Measurements from ENCODE around the gene USP34.
"Not testable (repeated sequence)": the region's sequence is repeated elsewhere in the genome, so short reads cannot be mapped to it uniquely, and the experiment has no call there.

Gene USP34

GRCh38 chr2:61420991-61421544, 49.8 kb downstream of the USP34 start:
- no peak for DNase-seq

- no peak for DNase-seq
Observed at GRCh38 chr2:61419570-61419969, 51.3 kb downstream of the USP34 start.

- no peak for DNase-seq
Observed at GRCh38 chr2:61419129-61419528, 51.8 kb downstream of the USP34 start.

GRCh38 chr2:61416871-61417645, 53.8 kb downstream of the USP34 start:
- DNase-seq = no peak

DNA sequence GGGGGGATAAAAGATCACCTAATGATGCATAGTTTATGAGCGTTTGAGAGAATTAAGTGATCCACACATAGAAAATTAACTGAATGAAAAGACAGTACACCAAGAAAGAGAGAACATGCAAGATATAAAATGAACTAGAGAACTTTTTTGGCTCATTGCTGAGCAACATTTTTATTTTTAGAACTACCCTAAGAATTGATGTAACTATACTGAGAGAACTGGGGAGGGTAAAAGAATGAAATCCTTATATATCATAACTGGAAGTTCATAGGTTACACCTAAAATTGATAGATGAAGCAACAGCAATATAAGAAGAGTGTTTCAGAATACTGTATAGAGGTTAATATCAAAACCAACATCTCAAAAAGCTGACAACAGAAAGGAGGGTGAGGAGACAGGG, 55.6 kb downstream of the USP34 start:
- DNase-seq = no peak

DNA sequence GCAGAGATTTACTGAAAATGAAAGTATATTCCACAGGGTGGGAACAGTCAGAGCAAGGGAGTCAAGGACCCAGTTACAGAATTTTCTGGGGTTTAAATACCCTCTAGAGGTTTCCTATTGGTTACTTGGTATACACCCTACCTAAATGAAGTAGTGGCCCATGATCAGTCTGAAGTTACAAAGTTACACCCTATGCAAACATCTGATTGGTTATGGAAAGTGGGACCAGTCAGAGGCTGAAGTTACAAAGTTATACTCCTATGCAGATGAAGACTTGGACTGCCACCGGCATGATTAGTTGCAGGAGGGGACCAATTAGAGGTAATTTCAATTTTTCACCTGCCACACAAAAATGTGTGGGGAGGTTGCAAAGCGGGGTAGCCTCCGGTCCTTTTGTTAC, 56.2 kb downstream of the USP34 start:
- no peak for DNase-seq

- no peak for DNase-seq
Observed at GRCh38 chr2:61411109-61411508, 59.8 kb downstream of the USP34 start.

DNA sequence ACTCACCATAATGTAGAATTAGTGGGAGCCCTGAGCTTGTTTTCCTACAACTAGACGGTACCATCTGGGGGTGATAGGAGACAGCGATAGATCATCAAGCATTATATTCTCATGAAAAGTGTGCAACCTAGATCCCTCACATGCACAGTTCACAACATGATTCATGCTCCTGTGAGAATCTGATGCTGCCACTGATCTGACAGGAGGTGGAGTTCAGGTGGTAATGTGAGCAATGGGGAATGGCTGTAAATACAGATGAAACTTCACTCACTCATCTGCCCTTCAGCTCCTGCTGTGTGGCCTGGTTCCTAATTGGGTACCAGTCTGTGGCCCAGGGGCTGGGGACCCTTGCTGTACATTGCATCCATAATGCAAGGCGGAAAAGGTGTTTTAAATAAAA, 60.7 kb downstream of the USP34 start:
- DNase-seq = no peak

- DNase-seq = no peak
Observed at GRCh38 chr2:61405813-61406212, 65.1 kb downstream of the USP34 start.

- no peak for DNase-seq
Observed at GRCh38 chr2:61404438-61404837, 66.4 kb downstream of the USP34 start.

DNA sequence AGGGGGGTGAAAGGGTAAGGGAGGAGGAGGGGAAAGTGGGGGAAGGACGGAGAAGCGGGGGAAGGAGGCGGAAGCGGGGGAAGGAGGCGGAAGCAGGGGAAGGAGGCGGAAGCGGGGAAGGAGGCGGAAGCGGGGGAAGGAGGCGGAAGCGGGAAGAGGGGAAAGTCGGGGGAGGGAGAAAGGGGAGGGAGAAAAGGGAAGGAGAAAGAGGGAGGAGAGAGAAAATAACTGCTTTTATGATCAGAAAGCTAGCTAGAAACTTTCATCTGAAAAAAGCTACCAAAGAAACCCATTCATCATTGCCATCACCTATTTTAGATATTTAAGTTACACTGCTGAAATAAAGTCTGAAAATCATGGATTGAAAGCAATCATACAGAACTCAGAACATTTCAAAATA, 72.5 kb downstream of the USP34 start:
- DNase-seq = no peak

GRCh38 chr2:61396005-61396404, 74.9 kb downstream of the USP34 start:
- DNase-seq = no peak

GRCh38 chr2:61387588-61387987, 83.3 kb downstream of the USP34 start:
- not testable (repeated sequence) for DNase-seq

GRCh38 chr2:61380882-61381197, 90.0 kb downstream of the USP34 start:
- DNase-seq = not testable (repeated sequence)

GRCh38 chr2:61380056-61380881, 90.6 kb downstream of the USP34 start:
- no peak for DNase-seq

- no peak for DNase-seq
Observed at GRCh38 chr2:61379521-61379920, 91.4 kb downstream of the USP34 start.

DNA sequence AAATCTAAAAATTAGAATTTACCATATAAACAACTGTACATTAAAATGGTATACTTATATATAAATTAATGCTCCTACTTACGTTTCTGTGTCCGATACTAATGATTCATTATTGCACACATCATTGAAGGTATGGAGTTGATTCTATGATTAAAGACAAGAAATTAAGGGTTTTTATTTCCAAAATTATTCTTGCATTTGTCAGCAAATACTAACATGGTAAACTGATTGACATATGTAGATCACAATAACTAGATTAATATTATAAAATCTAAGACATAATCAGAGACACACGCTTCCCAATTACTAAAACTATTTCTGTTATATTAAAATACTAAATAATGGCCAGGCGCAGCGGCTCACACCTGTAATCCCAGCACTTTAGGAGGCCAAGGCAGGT, 92.6 kb downstream of the USP34 start:
- no peak for DNase-seq

DNA sequence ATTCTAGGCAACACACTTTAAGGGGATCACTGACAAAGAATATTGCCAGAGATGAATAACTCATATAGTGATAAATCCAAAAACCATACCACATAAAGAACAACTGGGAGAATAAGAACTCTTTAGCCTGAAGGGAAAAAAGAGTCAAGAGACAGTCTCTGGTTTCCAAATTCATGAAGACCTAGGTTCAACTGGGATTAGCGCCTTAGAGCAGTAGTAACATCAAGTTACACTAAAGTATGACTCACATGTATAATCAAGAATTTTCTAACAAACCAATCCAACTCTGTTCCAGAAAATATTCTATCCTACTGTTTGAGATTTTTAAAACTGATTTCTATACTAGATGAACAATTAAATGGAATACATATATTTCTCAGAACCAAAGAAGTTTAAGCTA, 93.8 kb downstream of the USP34 start:
- no peak for DNase-seq

DNA sequence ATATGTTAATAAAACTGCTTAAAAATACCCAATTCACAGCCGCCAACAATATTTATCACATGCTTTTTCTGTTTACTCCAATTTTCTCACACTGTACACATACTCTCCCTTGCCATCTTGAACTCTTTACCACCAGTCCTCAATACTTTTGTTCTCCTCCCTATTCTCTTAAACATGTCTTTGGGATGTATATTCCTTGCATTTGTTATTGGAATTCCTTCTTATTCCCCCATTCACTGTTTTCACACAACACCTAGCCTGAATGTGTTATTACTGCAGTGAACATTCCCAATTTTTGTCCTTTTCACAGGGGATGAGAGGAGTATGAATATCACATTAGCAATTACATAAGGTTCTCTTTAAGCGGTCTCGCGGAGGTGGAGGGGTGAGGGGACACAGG, 94.7 kb downstream of the USP34 start:
- no peak for DNase-seq

GRCh38 chr2:61371027-61371426, 99.9 kb downstream of the USP34 start:
- no peak for DNase-seq

GRCh38 chr2:61368687-61369665, 101.9 kb downstream of the USP34 start:
- DNase-seq = no peak

GRCh38 chr2:61367177-61367576, 103.7 kb downstream of the USP34 start:
- DNase-seq = no peak

- DNase-seq = no peak
Observed at GRCh38 chr2:61363580-61363979, 107.3 kb downstream of the USP34 start.
